Astrocyte (in vitro differentiated cells and primary cell): Measurements from ENCODE around the gene MBOAT7.

ENCODE experiments used
- CTCF ChIP-seq: IDR thresholded peaks from 2 replicates; pipeline ENCODE4 v1.5.1; 2011; ENCODE audit warnings: low read depth, mild to moderate bottlenecking, inconsistent platforms, low read length, moderate library complexity; ENCODE audit not compliant: insufficient read depth
- EZH2 ChIP-seq: IDR thresholded peaks from 2 replicates; pipeline ENCODE4 v1.6.1; 2012; ENCODE audit warnings: mild to moderate bottlenecking, low read length, inconsistent platforms; ENCODE audit not compliant: insufficient read depth

GRCh38 chr19:54207983-54208783, 18.8 kb upstream of the MBOAT7 start:
- TF ChIP-seq CTCF: no peak
- TF ChIP-seq EZH2: no peak
